Loucy (cell line): ENCODE data around the gene IST1.

Source experiments
- EZH2phosphoT487 ChIP-seq: fragments of 200-600 bp; IDR thresholded peaks from 2 replicates; pipeline ENCODE4 v1.6.1; 2018; ENCODE audit warnings: antibody characterized with exemption, mild to moderate bottlenecking, moderate library complexity, borderline replicate concordance
- TF ChIP-seq, protein P1 (sequence below): fragments of 200-600 bp; sonication (generic); conservative IDR thresholded peaks from 2 replicates; pipeline ENCODE4 v1.5.1; 2014; ENCODE audit warnings: mild to moderate bottlenecking, antibody characterized with exemption, low read length

DNA sequence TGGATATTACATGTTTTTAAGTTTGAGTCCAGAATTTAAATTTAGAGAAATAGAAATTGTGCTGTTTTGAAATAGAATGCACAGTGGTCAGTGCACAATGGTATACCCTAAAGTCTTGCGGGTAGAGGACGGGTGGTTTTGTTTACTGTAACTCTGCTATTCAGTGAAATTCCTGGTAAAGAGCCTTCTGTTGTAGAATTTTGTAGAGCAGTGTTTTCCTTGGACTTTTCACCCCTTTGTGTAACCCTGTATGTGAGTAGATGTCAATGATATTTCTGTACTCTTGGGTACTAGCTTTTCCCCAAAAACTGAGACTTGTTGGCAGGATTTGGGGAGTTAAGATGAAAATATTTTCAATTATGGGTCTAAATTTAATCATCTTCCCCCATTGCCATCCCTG lies 19.5 kb downstream of the IST1 start:
- TF ChIP-seq, protein P1, sequence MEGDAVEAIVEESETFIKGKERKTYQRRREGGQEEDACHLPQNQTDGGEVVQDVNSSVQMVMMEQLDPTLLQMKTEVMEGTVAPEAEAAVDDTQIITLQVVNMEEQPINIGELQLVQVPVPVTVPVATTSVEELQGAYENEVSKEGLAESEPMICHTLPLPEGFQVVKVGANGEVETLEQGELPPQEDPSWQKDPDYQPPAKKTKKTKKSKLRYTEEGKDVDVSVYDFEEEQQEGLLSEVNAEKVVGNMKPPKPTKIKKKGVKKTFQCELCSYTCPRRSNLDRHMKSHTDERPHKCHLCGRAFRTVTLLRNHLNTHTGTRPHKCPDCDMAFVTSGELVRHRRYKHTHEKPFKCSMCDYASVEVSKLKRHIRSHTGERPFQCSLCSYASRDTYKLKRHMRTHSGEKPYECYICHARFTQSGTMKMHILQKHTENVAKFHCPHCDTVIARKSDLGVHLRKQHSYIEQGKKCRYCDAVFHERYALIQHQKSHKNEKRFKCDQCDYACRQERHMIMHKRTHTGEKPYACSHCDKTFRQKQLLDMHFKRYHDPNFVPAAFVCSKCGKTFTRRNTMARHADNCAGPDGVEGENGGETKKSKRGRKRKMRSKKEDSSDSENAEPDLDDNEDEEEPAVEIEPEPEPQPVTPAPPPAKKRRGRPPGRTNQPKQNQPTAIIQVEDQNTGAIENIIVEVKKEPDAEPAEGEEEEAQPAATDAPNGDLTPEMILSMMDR, result no peak
- TF ChIP-seq EZH2phosphoT487, result no peak
